ENCODE results near the gene RUVBL2.
"Not testable (repeated sequence)": the region's sequence is repeated elsewhere in the genome, so short reads cannot be mapped to it uniquely, and the experiment has no call there.

Gene RUVBL2

GRCh38 chr19:49014870-49015255, 21.2 kb downstream of the RUVBL2 start:
- FAIRE-seq (no peak), DNase-seq (ENCODE audit: extremely low spot score, insufficient read length, low read depth) (no peak)

- FAIRE-seq (no peak), DNase-seq (ENCODE audit: extremely low spot score, insufficient read length, low read depth) (no peak)
Observed at GRCh38 chr19:49016067-49016839, 22.6 kb downstream of the RUVBL2 start.

DNA sequence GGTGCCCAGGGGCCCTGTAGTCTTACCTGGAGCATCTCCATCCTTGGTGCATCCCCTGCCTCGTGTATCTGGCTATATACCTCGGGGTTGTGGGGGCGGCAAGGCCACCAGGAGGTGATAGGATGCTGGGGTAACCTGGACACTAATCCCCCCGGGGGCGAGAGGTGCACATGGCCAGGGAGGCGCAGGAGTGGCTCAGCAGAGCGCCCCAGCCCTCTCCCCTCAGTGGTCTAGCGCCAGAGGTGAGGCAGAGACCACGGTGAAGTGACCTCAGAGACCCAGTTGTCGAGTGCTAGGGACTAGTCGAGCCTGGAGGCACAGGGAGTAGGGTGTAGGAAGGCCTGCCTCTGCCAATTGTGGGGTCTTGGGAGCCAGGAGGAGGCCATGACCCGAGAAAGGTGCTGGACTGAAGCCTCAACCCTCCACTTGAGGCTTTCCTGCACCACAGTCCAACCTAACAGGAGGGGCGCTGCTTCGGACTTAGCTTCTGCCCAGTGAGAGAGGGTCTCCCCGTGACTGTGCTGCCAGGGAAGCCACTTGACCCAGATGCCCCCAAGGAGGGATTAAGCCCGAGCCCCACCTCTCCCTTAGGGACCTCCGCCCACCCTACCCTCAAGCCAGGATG, 23.5 kb downstream of the RUVBL2 start, which contains the start of gene LHB:
Gene LHB (minus strand): TSS at position 51 of the 625 bp plus-strand sequence. CDS start 10 bp downstream, at position 41.
- DNase-seq (ENCODE audit: extremely low spot score, insufficient read length, low read depth) (no peak), FAIRE-seq (no peak)

GRCh38 chr19:49017666-49018351, 24.1 kb downstream of the RUVBL2 start:
- DNase-seq (ENCODE audit: extremely low spot score, insufficient read length, low read depth) (no peak), FAIRE-seq (no peak)

DNA sequence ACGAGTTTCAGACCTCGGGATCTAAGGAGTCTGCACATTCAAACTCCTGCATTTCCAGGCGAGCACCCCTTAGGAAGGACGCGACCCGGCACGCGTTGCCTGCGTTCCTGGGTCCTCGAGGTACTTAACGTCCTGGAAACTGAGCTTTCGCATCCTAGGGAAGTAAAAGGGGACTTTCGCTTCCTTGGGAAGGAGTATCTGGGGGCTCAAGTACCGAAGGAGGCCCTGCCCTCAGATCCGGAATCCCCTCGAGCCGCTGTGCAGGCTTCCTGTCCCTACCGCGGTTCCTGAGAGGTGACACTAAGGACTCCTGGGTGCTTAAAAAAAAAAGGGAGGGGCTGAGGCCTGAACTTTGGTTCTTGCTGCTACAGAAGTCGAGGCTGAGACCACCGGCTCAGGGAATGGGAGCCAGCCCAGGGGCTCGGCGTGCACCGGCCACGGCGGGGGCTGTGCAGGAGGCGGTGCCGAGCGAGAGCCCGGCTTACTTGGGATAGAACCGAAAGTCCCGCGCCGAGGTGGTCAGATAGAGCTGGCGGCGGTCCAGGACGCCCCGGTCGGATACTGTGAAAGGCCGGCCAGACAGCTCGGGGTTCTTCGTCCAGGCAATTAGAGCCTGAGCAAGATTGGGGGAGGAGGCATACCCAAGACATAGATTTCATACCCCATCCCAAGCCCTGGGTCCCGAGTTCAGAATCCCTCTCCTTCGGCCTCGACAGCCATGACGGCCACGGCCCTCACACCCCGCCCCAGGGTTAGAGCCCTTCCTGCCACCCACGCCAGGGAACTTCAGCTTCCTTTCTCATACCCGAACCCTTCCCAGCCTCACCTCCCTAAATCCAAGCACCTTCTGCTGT, 24.9 kb downstream of the RUVBL2 start:
- DNase-seq (ENCODE audit: extremely low spot score, insufficient read length, low read depth), result not testable (repeated sequence)
- FAIRE-seq, result peak; percentile 38

- DNase-seq (ENCODE audit: extremely low spot score, insufficient read length, low read depth) (no peak), FAIRE-seq (peak; percentile 55)
Observed at GRCh38 chr19:49019242-49019932, 25.7 kb downstream of the RUVBL2 start.

DNA sequence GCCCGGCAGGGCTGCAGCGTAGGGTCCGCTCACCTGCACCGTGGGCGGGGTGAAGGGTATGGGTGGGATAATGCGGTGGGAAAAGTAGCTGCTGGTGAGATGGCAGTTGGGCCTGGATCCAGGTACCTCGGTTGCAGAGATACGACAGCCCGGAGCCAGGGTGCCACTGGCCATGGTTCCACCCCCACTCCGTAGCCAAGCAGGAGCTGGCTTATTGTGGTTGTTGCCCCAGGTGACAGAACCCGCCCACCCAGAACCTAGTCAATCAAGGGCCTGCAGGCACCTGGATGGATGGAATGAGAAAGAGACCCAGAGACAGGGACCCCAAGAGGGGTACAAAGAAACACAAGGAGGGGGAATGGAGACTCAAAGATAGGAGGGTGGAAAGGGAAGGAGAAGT, 26.7 kb downstream of the RUVBL2 start:
- no peak for FAIRE-seq
- DNase-seq (ENCODE audit: extremely low spot score, insufficient read length, low read depth), result no peak

DNA sequence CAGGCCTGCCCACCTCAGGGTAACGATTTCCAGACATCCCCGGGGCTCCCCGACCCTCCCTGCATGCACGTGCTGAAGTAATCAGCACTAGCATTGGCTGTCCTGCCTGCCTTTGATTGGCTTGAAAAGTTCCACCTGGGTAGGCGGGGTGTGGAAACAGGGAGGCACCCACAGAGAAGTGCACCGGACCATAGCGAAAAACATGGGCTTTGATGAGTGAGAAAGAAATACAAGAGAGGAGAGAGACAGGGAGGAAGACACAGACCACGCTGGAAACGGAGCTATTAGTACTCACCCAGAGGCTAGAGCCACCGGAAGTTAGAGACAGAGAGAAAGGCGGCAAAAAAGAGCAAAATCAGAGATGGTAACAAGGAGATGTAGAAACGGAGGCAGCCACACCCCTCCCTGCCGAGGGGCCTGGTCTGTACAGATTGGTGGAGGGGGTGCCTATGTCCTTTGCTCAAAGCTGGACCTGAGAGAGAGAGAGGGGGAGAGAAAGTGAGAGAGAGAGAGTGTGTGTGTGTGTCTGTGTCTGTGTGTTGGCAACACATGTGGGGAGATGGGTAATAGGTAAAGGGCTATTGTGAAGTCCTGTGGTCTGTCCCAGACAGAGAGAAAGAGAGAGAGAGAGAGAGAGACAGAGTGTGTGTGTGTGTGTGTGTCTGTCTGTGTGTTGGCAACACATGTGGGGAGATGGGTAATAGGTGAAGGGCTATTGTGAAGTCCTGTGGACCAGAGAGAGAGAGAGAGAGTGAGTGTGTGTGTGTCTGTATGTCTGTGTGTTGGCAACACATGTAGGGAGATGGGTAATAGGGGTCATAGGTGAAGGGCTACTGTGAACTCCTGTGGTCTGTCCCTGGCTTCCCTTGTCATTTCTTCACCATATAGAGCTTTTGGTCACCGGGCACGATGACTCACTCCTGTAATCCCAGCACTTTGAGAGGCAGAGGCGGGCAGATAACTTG, 27.5 kb downstream of the RUVBL2 start:
- FAIRE-seq, result no peak
- DNase-seq (ENCODE audit: extremely low spot score, insufficient read length, low read depth), result no peak

GRCh38 chr19:49022116-49022515, 28.4 kb downstream of the RUVBL2 start:
- no peak for FAIRE-seq

GRCh38 chr19:49024233-49024632, 30.5 kb downstream of the RUVBL2 start, which contains the start of gene CGB3:
Gene CGB3, minus strand, starts transcription at chr19:49024333. Its CDS starts 362 bp downstream, at chr19:49023971.
- not testable (repeated sequence) for DNase-seq (ENCODE audit: extremely low spot score, insufficient read length, low read depth); FAIRE-seq

More at GRCh38 chr19:49022116-49022515, 28.4 kb downstream of the RUVBL2 start:
- no peak for DNase-seq (ENCODE audit: extremely low spot score, insufficient read length, low read depth)

DNA sequence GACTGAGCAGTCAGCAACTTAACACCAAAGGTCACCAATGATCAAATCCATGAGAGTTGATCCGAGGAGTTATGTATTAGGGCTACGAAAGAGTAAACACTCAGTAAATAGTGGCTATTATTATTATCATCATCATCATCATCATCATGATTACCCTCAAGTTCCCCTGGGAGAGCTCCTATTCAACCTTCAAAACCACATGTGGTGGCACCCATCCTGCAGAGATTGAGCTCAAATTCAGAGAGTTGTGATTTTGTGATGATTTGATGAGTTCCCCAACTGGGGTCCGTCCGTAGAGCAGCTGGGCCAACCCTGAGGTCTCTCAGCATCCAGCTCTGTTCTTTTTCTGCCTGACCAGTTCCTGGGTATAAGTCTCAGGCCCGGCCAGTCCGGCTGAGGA, 31.4 kb downstream of the RUVBL2 start:
- not testable (repeated sequence) for FAIRE-seq

GRCh38 chr19:49025599-49025998, 31.9 kb downstream of the RUVBL2 start:
- DNase-seq (ENCODE audit: extremely low spot score, insufficient read length, low read depth); FAIRE-seq: not testable (repeated sequence)

More for the DNA sequence above, 31.4 kb downstream of the RUVBL2 start:
- DNase-seq (ENCODE audit: extremely low spot score, insufficient read length, low read depth), result not testable (repeated sequence)

GRCh38 chr19:49028686-49029085, 35.0 kb downstream of the RUVBL2 start:
- FAIRE-seq, result not testable (repeated sequence)

DNA sequence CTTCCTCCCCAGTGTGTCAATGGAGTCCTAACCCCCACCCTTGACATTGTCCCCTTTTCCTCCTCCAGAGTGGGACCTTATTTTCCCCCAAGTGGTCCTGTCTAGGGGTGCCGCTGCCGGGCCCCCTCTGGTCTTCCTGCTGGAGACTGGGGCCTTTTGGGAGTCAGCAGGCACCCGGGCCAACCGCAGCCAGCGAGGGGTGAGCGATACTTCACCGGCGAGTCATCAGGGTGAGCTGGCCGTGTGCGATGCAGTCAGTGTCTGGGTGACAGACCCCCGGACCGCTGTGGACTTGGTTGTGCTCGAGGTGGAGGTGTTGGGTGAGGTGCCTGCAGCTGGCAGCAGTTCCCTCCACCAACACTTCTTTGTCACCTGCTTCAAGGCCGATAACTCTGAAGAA, 36.1 kb downstream of the RUVBL2 start:
- FAIRE-seq; DNase-seq (ENCODE audit: extremely low spot score, insufficient read length, low read depth): not testable (repeated sequence)

More at GRCh38 chr19:49028686-49029085, 35.0 kb downstream of the RUVBL2 start:
- not testable (repeated sequence) for DNase-seq (ENCODE audit: extremely low spot score, insufficient read length, low read depth)

DNA sequence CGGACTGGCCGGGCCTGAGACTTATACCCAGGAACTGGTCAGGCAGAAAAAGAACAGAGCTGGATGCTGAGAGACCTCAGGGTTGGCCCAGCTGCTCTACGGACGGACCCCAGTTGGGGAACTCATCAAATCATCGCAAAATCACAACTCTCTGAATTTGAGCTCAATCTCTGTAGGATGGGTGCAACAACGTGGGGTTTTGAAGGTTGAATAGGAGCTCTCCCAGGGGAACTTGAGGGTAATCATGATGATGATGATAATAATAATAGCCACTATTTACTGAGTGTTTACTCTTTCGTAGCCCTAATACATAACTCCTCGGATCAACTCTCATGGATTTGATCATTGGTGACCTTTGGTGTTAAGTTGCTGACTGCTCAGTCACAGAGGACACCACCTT, 36.6 kb downstream of the RUVBL2 start:
- not testable (repeated sequence) for DNase-seq (ENCODE audit: extremely low spot score, insufficient read length, low read depth); FAIRE-seq

GRCh38 chr19:49031642-49032301, 38.1 kb downstream of the RUVBL2 start, which contains the start of gene CGB2:
Gene CGB2, plus strand, starts transcription at chr19:49031890. Its CDS starts 206 bp downstream, at chr19:49032096.
- DNase-seq (ENCODE audit: extremely low spot score, insufficient read length, low read depth); FAIRE-seq: not testable (repeated sequence)

DNA sequence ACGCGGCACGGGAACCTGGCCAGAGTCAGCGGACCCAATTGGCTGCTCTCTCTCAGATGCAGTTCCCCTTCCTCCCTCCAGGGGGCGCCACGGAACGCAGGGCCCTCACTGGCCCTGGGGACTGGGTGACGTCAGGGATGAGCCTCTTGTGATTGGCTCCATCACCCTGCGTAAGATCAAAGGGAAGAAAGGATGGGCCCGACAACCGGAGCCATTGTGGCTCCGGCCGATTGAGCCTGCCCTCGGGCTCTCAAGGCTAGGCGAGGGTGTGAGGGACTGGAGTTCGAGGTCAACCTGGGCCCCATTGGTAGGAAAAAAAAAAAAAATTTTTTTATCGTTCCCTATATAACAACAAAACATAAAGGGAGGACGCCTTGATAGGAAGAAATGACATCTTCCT, 43.1 kb downstream of the RUVBL2 start, which contains the start of gene CGB1:
Gene CGB1 (minus strand): TSS at position 81 of the 400 bp plus-strand sequence. CDS start 184 bp downstream, outside the sequence.
- FAIRE-seq; DNase-seq (ENCODE audit: extremely low spot score, insufficient read length, low read depth): not testable (repeated sequence)
